ENCODE results near the gene RAB1B. TPM values are rescaled to one million over a fixed set of nuclear protein-coding genes. Genes with fewer than 3 reads are reported as not detected.

Gene RAB1B
- total RNA-seq, 1 donor from 2014 or later, result 150 TPM

DNA sequence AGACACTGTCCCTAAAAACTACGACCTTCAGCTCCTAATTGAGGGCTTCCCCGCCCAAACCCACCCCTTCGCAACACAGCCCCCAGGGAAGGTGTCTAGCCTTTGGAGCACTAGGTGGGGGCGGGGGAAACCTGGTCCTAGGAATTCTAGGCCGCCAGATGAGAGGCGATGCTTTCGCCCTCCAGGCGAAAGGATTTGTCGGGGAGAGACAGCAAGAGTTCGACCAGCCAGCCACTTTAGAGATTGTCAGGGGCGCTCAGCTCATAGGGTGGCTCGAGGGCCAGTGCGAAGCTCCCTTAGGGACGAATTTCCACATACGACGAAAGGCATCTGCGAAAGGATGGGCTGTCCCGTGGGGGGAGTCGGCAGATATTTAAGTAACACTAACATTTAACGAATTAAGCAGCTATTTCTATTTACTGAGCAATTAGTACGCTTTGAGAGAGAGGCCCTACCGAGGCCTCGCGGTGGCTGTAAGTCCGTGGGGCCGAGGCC is 43.1 kb downstream of the RAB1B start:
- TF ChIP-seq, protein P1, sequence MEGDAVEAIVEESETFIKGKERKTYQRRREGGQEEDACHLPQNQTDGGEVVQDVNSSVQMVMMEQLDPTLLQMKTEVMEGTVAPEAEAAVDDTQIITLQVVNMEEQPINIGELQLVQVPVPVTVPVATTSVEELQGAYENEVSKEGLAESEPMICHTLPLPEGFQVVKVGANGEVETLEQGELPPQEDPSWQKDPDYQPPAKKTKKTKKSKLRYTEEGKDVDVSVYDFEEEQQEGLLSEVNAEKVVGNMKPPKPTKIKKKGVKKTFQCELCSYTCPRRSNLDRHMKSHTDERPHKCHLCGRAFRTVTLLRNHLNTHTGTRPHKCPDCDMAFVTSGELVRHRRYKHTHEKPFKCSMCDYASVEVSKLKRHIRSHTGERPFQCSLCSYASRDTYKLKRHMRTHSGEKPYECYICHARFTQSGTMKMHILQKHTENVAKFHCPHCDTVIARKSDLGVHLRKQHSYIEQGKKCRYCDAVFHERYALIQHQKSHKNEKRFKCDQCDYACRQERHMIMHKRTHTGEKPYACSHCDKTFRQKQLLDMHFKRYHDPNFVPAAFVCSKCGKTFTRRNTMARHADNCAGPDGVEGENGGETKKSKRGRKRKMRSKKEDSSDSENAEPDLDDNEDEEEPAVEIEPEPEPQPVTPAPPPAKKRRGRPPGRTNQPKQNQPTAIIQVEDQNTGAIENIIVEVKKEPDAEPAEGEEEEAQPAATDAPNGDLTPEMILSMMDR (IDR thresholded peaks at IDR 0.05), result no peak
- Mint-ChIP-seq H3K36me3 (ENCODE audit: unreplicated experiment) (no peaks in the 10 kb centered on the region), H3K27me3 (ENCODE audit: unreplicated experiment) (peaks cover 6% of the 10 kb centered on the region), H3K9me3 (ENCODE audit: unreplicated experiment) (no peaks in the 10 kb centered on the region), H3K4me3 (ENCODE audit: unreplicated experiment) (peak overlapping the region; percentile 87), H3K27ac (ENCODE audit: unreplicated experiment) (peak overlapping the region; percentile 98), H3K4me1 (ENCODE audit: unreplicated experiment) (peaks cover 32% of the 10 kb centered on the region)
- no peak for DNase-seq (ENCODE audit: extremely low spot score, unreplicated experiment)

DNA sequence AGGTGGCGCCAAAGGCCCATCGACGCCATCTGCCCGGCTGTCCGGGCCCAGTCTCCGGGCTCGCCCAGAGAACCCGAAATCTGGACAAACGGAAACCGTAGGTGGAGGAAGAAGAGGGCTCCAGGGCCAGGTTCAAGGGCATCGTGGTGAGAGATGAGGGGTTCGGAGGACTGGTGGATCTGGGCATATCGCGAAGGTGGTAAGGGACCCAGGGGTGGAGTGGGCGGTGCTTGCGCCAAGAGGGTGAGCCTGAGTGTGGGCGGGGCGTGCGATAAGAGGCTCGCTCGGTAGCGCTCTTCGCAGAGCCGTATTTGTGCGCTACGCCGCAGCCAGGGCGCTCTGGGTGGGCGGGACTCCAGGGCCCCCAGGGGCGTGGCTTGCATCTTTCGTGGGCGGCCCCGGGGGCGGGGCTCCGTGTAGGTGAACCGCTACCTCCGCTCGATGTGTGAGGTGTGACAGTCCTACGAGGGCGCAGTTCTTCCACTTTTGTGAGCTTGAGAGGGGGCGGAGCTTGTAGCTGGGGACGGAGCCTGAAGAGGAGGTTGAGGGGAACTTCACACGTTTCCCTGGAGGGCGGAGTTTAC is 43.6 kb downstream of the RAB1B start:
- no peaks in the 10 kb centered on the region for H3K9me3 Mint-ChIP-seq (ENCODE audit: unreplicated experiment)
- TF ChIP-seq, protein P1 (IDR thresholded peaks at IDR 0.05), result peak; percentile 99
- H3K27ac Mint-ChIP-seq (ENCODE audit: unreplicated experiment), result peak overlapping the region; percentile 98
- peaks cover 6% of the 10 kb centered on the region for H3K27me3 Mint-ChIP-seq (ENCODE audit: unreplicated experiment)
- H3K4me1 Mint-ChIP-seq (ENCODE audit: unreplicated experiment), result peaks cover 33% of the 10 kb centered on the region
- no peaks in the 10 kb centered on the region for H3K36me3 Mint-ChIP-seq (ENCODE audit: unreplicated experiment)
- DNase-seq (ENCODE audit: extremely low spot score, unreplicated experiment), result peak; percentile 95
- H3K4me3 Mint-ChIP-seq (ENCODE audit: unreplicated experiment), result peak overlapping the region; percentile 87

DNA sequence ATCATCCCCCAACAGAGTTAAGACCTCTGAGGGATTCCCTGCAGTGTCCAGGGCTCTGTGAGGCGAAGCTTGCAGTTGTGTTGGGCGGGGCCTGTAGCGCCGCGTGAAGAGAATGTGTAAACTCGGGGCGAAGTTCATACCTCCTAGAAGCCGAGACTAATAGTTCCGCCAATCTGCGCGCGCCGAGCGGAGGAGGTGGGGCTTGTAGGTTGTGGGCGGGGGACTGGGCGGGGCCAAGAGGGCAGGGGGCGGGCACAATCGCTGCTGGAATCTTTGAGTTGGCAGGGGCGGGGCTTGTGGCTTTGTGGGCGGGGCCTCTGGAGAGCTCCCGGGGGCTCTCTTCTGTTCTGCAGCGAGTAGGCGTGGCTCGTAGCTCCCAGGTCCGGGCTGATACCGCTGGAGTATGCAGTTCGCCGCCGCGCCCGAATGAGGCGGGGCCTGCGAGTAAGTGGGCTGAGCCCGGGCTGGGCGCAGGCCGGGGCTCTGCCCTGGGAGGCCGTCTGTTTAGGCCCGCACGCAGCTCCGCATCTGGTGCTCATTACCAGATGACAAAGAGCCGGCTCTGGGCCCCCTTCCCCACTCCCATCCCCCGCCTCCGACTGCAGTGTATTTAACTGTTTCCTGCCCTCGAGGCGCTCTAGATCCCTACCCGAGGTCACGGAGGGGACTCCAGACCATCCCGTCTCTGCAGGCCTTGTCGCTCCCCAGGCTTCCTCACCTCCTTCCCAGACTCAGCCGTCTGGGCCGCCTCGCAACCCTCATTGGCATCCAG is 44.3 kb downstream of the RAB1B start:
- H3K27ac Mint-ChIP-seq (ENCODE audit: unreplicated experiment), result peak overlapping the region; percentile 98
- peak overlapping the region; percentile 87 for H3K4me3 Mint-ChIP-seq (ENCODE audit: unreplicated experiment)
- peaks cover 3% of the 10 kb centered on the region for H3K27me3 Mint-ChIP-seq (ENCODE audit: unreplicated experiment)
- TF ChIP-seq, protein P1 (IDR thresholded peaks at IDR 0.05), result no peak
- H3K36me3 Mint-ChIP-seq (ENCODE audit: unreplicated experiment), result no peaks in the 10 kb centered on the region
- peaks cover 39% of the 10 kb centered on the region for H3K4me1 Mint-ChIP-seq (ENCODE audit: unreplicated experiment)
- H3K9me3 Mint-ChIP-seq (ENCODE audit: unreplicated experiment), result no peaks in the 10 kb centered on the region
- peak; percentile 100 for DNase-seq (ENCODE audit: extremely low spot score, unreplicated experiment)

DNA sequence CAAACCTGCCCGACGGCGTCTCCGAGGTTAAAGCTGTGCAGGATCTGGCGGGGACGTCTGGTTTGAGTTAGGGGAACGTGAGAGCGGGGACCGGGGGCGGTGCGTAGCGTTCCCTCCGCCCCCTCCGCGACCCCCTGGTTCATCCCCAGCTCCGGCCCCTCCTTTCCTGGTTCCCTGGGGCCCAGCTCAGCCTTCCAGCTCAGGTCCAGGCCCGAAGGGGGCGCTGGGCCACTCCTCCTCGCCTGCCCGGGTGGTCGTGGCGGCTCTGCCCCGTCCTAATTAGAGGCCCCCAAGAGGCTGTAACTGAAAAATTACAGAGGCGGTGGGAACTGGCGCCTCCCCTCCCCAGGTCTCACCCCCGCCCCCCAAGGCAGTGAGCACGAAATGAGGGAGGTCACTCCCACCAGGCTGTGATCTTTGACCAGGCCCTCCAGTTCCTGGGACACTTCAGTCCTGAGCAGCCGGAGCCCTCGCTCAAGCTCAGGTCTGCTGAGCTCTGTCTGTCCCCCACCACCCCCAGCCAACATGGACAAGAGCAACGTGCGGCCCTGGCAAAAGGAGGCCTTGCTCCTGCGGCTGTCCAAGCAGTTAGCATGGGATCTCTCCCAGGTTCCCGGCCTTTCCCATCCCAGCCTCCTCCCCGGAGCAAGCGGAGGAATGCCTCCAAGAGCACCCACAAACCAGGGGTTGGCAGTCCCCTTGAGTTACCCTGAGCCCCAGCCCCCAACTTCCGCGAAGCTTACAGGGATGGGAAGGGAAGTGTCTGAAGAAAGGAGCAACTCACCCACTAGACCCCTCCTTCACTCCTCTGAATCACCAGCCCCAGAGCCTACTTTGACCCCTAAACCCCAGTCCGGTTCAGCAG is 45.1 kb downstream of the RAB1B start:
- Mint-ChIP-seq H3K4me3 (ENCODE audit: unreplicated experiment) (peak overlapping the region; percentile 78), H3K36me3 (ENCODE audit: unreplicated experiment) (no peaks in the 10 kb centered on the region)
- no peak for DNase-seq (ENCODE audit: extremely low spot score, unreplicated experiment)

More for the DNA sequence above, 45.1 kb downstream of the RAB1B start:
- H3K27me3 Mint-ChIP-seq (ENCODE audit: unreplicated experiment), result peaks cover 3% of the 10 kb centered on the region
- TF ChIP-seq, protein P1 (IDR thresholded peaks at IDR 0.05), result peak; percentile 58
- H3K27ac Mint-ChIP-seq (ENCODE audit: unreplicated experiment), result peak overlapping the region; percentile 98
- H3K9me3 Mint-ChIP-seq (ENCODE audit: unreplicated experiment), result no peaks in the 10 kb centered on the region
- H3K4me1 Mint-ChIP-seq (ENCODE audit: unreplicated experiment), result peaks cover 47% of the 10 kb centered on the region

Measured in osteocyte (in vitro differentiated cells).